ENCODE measurements around the gene SELENOM. TPM values are rescaled to one million over a fixed set of nuclear protein-coding genes. Genes with fewer than 3 reads are reported as not detected.

Gene SELENOM
- total RNA-seq, 4 donors from 2014 or later = 941 to 2,300 (median 1,432) TPM

Other genes with a start within 250 kb of the SELENOM start
- 10 to 100 TPM; 11.3 to 36.0 (median 29.6) TPM for gene MORC2, start 138.8 kb downstream of the SELENOM start, total RNA-seq
- gene TUG1, start 138.3 kb downstream of the SELENOM start, total RNA-seq = 10 to 100 TPM; 53.8 to 89.8 (median 66.1) TPM
- gene SMTN, start 26.2 kb downstream of the SELENOM start, total RNA-seq = 1,000 to 10,000 TPM in 2 of 4 donors, 100 to 1,000 TPM in 2; 900 to 1,687 (median 1,274) TPM
- 1 to 10 TPM in 3 of 4 donors, under 1 TPM in 1; 0.54 to 5.3 (median 2.1) TPM for gene INPP5J, start 15.4 kb upstream of the SELENOM start, total RNA-seq
- gene PLA2G3, start 32.9 kb upstream of the SELENOM start, total RNA-seq = under 1 TPM in 3 of 4 donors, not detected in 1; 0.12 to 0.47 (median 0.22) TPM
- 10 to 100 TPM; 47.9 to 66.9 (median 62.5) TPM for gene RNF185, start 52.6 kb upstream of the SELENOM start, total RNA-seq
- 10 to 100 TPM; 13.4 to 19.1 (median 15.9) TPM for gene LIMK2, start 104.7 kb upstream of the SELENOM start, total RNA-seq
- gene PIK3IP1, start 184.9 kb upstream of the SELENOM start, total RNA-seq = 10 to 100 TPM; 28.8 to 53.7 (median 37.8) TPM
- 10 to 100 TPM; 15.7 to 18.0 (median 17.7) TPM for gene PATZ1, start 238.8 kb upstream of the SELENOM start, total RNA-seq